ACC112 (cell line): Measurements from ENCODE around the gene DAG1.

Experiments
- H2AFZ ChIP-seq: fragments of 200-600 bp; sonication (generic); one replicate; pipeline ENCODE4 v1.6.0; 2017; ENCODE audit warnings: antibody characterized with exemption, low read length; ENCODE audit not compliant: unreplicated experiment
- H3K27ac ChIP-seq: fragments of 200-600 bp; sonication (generic); 2 replicates; pipeline ENCODE4 v1.5.1; 2014; ENCODE audit warnings: low read depth, mild to moderate bottlenecking, antibody characterized with exemption, low read length, moderate library complexity
- H3K27me3 ChIP-seq: fragments of 200-600 bp; sonication (generic); 2 replicates; pipeline ENCODE4 v1.6.1; 2014; ENCODE audit warnings: mild to moderate bottlenecking, antibody characterized with exemption, low read length, moderate library complexity, mixed read lengths; ENCODE audit not compliant: insufficient read depth
- H3K36me3 ChIP-seq: fragments of 200-600 bp; sonication (generic); 2 replicates; pipeline ENCODE4 v1.6.1; 2016; ENCODE audit warnings: mild to moderate bottlenecking, antibody characterized with exemption, low read length, moderate library complexity, mixed read lengths; ENCODE audit not compliant: insufficient read depth
- H3K4me1 ChIP-seq: fragments of 200-600 bp; sonication (generic); one replicate; pipeline ENCODE4 v1.6.1; 2016; ENCODE audit warnings: low read length, mixed read lengths; ENCODE audit not compliant: insufficient read depth, unreplicated experiment, control insufficient read depth
- H3K4me3 ChIP-seq: fragments of 200-600 bp; sonication (generic); 2 replicates; pipeline ENCODE4 v1.5.1; 2014; ENCODE audit warnings: mild to moderate bottlenecking, low read depth, low read length
- H3K79me2 ChIP-seq: fragments of 200-600 bp; sonication (generic); one replicate; pipeline ENCODE4 v1.6.0; 2016; ENCODE audit warnings: low read length; ENCODE audit not compliant: control insufficient read depth, unreplicated experiment, insufficient read depth

Gene DAG1

GRCh38 chr3:49454898-49455681 is 15.0 kb upstream of the DAG1 start:
- H3K36me3 ChIP-seq = no peaks in the 10 kb centered on the region
- H2AFZ ChIP-seq = no peak overlapping the region
- no peaks in the 10 kb centered on the region for H3K79me2 ChIP-seq
- H3K4me1 ChIP-seq = peaks cover 10% of the 10 kb centered on the region
- no peaks in the 10 kb centered on the region for H3K27me3 ChIP-seq
- H3K27ac ChIP-seq = no peak overlapping the region
- H3K4me3 ChIP-seq = no peak overlapping the region

GRCh38 chr3:49456466-49456865 is 13.6 kb upstream of the DAG1 start:
- Histone ChIP-seq H3K4me3 (no peak overlapping the region), H3K4me1 (peaks cover 15% of the 10 kb centered on the region)

GRCh38 chr3:49460188-49460890 is 9.7 kb upstream of the DAG1 start:
- H3K36me3 ChIP-seq = no peaks in the 10 kb centered on the region
- no peak overlapping the region for H2AFZ ChIP-seq
- no peak overlapping the region for H3K27ac ChIP-seq
- no peaks in the 10 kb centered on the region for H3K79me2 ChIP-seq
- no peak overlapping the region for H3K4me3 ChIP-seq
- H3K4me1 ChIP-seq = peaks cover 17% of the 10 kb centered on the region
- no peaks in the 10 kb centered on the region for H3K27me3 ChIP-seq

More at GRCh38 chr3:49456466-49456865, 13.6 kb upstream of the DAG1 start:
- H3K27me3 ChIP-seq = no peaks in the 10 kb centered on the region
- no peaks in the 10 kb centered on the region for H3K79me2 ChIP-seq
- no peak overlapping the region for H3K27ac ChIP-seq
- H2AFZ ChIP-seq = no peak overlapping the region
- no peaks in the 10 kb centered on the region for H3K36me3 ChIP-seq

- no peaks in the 10 kb centered on the region for H3K36me3 ChIP-seq
- no peak overlapping the region for H3K4me3 ChIP-seq
- H2AFZ ChIP-seq = no peak overlapping the region
- H3K4me1 ChIP-seq = peaks cover 17% of the 10 kb centered on the region
- no peaks in the 10 kb centered on the region for H3K27me3 ChIP-seq
- no peak overlapping the region for H3K27ac ChIP-seq
- H3K79me2 ChIP-seq = no peaks in the 10 kb centered on the region
Observed at GRCh38 chr3:49460956-49461355, 9.1 kb upstream of the DAG1 start.

- H3K4me1 ChIP-seq = peaks cover 12% of the 10 kb centered on the region
- no peaks in the 10 kb centered on the region for H3K36me3 ChIP-seq
- no peaks in the 10 kb centered on the region for H3K79me2 ChIP-seq
- no peak overlapping the region for H3K27ac ChIP-seq
- H3K27me3 ChIP-seq = no peaks in the 10 kb centered on the region
- H3K4me3 ChIP-seq = no peak overlapping the region
- peak overlapping the region; percentile 18 for H2AFZ ChIP-seq
Observed at GRCh38 chr3:49461443-49462171, 8.5 kb upstream of the DAG1 start.

GRCh38 chr3:49462222-49462621 is 7.8 kb upstream of the DAG1 start:
- H3K4me3 ChIP-seq = no peak overlapping the region
- peak overlapping the region; percentile 18 for H2AFZ ChIP-seq
- H3K27ac ChIP-seq = no peak overlapping the region
- H3K79me2 ChIP-seq = no peaks in the 10 kb centered on the region
- peaks cover 11% of the 10 kb centered on the region for H3K4me1 ChIP-seq
- H3K27me3 ChIP-seq = no peaks in the 10 kb centered on the region
- no peaks in the 10 kb centered on the region for H3K36me3 ChIP-seq

GRCh38 chr3:49465270-49466034 is 4.6 kb upstream of the DAG1 start:
- no peak overlapping the region for H2AFZ ChIP-seq
- H3K27me3 ChIP-seq = no peaks in the 10 kb centered on the region
- no peaks in the 10 kb centered on the region for H3K79me2 ChIP-seq
- no peak overlapping the region for H3K4me3 ChIP-seq
- H3K4me1 ChIP-seq = peaks cover 20% of the 10 kb centered on the region
- no peak overlapping the region for H3K27ac ChIP-seq
- H3K36me3 ChIP-seq = no peaks in the 10 kb centered on the region

GRCh38 chr3:49466085-49466484 is 4.0 kb upstream of the DAG1 start:
- Histone ChIP-seq H3K27ac (no peak overlapping the region), H2AFZ (no peak overlapping the region), H3K4me3 (no peak overlapping the region)

GRCh38 chr3:49469037-49469935 is 781 bp upstream of the DAG1 start:
- peak overlapping the region; percentile 87 for H2AFZ ChIP-seq
- peak overlapping the region; percentile 86 for H3K27ac ChIP-seq
- H3K27me3 ChIP-seq = no peaks in the 10 kb centered on the region
- no peaks in the 10 kb centered on the region for H3K36me3 ChIP-seq
- H3K4me3 ChIP-seq = peak overlapping the region; percentile 79
- H3K79me2 ChIP-seq = peaks cover 8% of the 10 kb centered on the region
- peaks cover 22% of the 10 kb centered on the region for H3K4me1 ChIP-seq

More at GRCh38 chr3:49466085-49466484, 4.0 kb upstream of the DAG1 start:
- no peaks in the 10 kb centered on the region for H3K27me3 ChIP-seq
- H3K79me2 ChIP-seq = no peaks in the 10 kb centered on the region
- peaks cover 21% of the 10 kb centered on the region for H3K4me1 ChIP-seq
- H3K36me3 ChIP-seq = no peaks in the 10 kb centered on the region
